Measurements from ENCODE around the gene PLA1A.
"Not testable (repeated sequence)": the region's sequence is repeated elsewhere in the genome, so short reads cannot be mapped to it uniquely, and the experiment has no call there.

PLA1A gene

GRCh38 chr3:119588112-119588511 is 9.6 kb upstream of the PLA1A start:
- no peak for DNase-seq (ENCODE audit: low read depth)
- H3K4me3 ChIP-seq (ENCODE audit: control insufficient read depth, low read depth, low read length), result no peak overlapping the region
- TF ChIP-seq CTCF (IDR thresholded peaks at IDR 0.05; ENCODE audit: control insufficient read depth, insufficient read depth, low read depth, low read length, missing control alignments), result no peak

GRCh38 chr3:119589102-119589773 is 8.4 kb upstream of the PLA1A start:
- DNase-seq (ENCODE audit: low read depth), result no peak
- no peak overlapping the region for H3K4me3 ChIP-seq (ENCODE audit: control insufficient read depth, low read depth, low read length)
- no peak for TF ChIP-seq CTCF (IDR thresholded peaks at IDR 0.05; ENCODE audit: control insufficient read depth, insufficient read depth, low read depth, low read length, missing control alignments)

GRCh38 chr3:119590706-119591105 is 7.0 kb upstream of the PLA1A start:
- TF ChIP-seq CTCF (IDR thresholded peaks at IDR 0.05; ENCODE audit: control insufficient read depth, insufficient read depth, low read depth, low read length, missing control alignments), result no peak
- no peak overlapping the region for H3K4me3 ChIP-seq (ENCODE audit: control insufficient read depth, low read depth, low read length)

GRCh38 chr3:119592861-119593260 is 4.8 kb upstream of the PLA1A start:
- no peak for DNase-seq (ENCODE audit: low read depth)
- no peak overlapping the region for H3K4me3 ChIP-seq (ENCODE audit: control insufficient read depth, low read depth, low read length)
- no peak for TF ChIP-seq CTCF (IDR thresholded peaks at IDR 0.05; ENCODE audit: control insufficient read depth, insufficient read depth, low read depth, low read length, missing control alignments)

More at GRCh38 chr3:119590706-119591105, 7.0 kb upstream of the PLA1A start:
- DNase-seq (ENCODE audit: low read depth), result no peak

- no peak overlapping the region for H3K4me3 ChIP-seq (ENCODE audit: control insufficient read depth, low read depth, low read length)
- DNase-seq (ENCODE audit: low read depth), result no peak
- TF ChIP-seq CTCF (IDR thresholded peaks at IDR 0.05; ENCODE audit: control insufficient read depth, insufficient read depth, low read depth, low read length, missing control alignments), result no peak
Measured at GRCh38 chr3:119594066-119594465, 3.6 kb upstream of the PLA1A start.

GRCh38 chr3:119594929-119595328 is 2.8 kb upstream of the PLA1A start:
- DNase-seq (ENCODE audit: low read depth); H3K4me3 ChIP-seq (ENCODE audit: control insufficient read depth, low read depth, low read length): not testable (repeated sequence)

- DNase-seq (ENCODE audit: low read depth), result no peak
- H3K4me3 ChIP-seq (ENCODE audit: control insufficient read depth, low read depth, low read length), result no peak overlapping the region
- no peak for TF ChIP-seq CTCF (IDR thresholded peaks at IDR 0.05; ENCODE audit: control insufficient read depth, insufficient read depth, low read depth, low read length, missing control alignments)
Measured at GRCh38 chr3:119595639-119596334, 1.9 kb upstream of the PLA1A start.
